HUES48 (cell line): ENCODE results near the gene GAK.

Experiments used
- H3K27ac ChIP-seq: one replicate; pipeline ENCODE4 v1.7.0; 2013; ENCODE audit warnings: low read depth, low read length, inconsistent platforms
- H3K27me3 ChIP-seq: 2 replicates; pipeline ENCODE4 v1.6.1; 2013; ENCODE audit warnings: mild to moderate bottlenecking, low read length; ENCODE audit not compliant: control insufficient read depth, insufficient read depth
- H3K36me3 ChIP-seq: 2 replicates; pipeline ENCODE4 v1.6.1; 2013; ENCODE audit warnings: low read length; ENCODE audit not compliant: control insufficient read depth, insufficient read depth
- H3K4me1 ChIP-seq: 2 replicates; pipeline ENCODE4 v1.6.1; 2013; ENCODE audit warnings: mild to moderate bottlenecking, low read length; ENCODE audit not compliant: control insufficient read depth, insufficient read depth
- H3K4me3 ChIP-seq: 2 replicates; pipeline ENCODE4 v1.5.1; 2013; ENCODE audit warnings: mild to moderate bottlenecking, low read depth, low read length
- H3K9ac ChIP-seq: 2 replicates; pipeline ENCODE4 v1.6.1; 2013; ENCODE audit warnings: mild to moderate bottlenecking, low read depth, low read length, moderate library complexity
- H3K9me3 ChIP-seq: 2 replicates; pipeline ENCODE4 v1.6.1; 2013; ENCODE audit warnings: low read length; ENCODE audit not compliant: control insufficient read depth, insufficient read depth

GAK gene

DNA sequence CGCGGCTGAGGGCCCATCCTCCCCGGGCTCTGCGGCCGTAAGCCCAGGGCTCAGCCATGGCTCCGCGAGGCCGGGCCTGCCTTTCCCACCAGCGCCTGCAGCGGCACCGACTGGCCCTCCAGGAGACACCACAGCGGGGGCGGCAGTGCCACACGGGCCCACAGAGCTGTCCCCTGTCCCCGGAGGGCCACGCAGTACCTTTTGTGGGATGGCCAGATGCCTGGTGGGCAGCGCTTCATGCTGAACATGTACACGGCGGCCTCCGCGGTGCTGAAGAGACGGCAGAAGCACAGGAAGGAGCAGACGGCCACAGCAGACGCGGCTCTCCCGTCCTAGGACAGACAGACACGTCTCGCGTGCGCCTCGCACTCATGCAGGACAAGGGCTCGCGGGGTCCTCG is 50.4 kb downstream of the GAK start:
- Histone ChIP-seq H3K36me3 (peaks cover 67% of the 10 kb centered on the region), H3K27me3 (no peaks in the 10 kb centered on the region), H3K4me3 (no peak overlapping the region), H3K9me3 (no peaks in the 10 kb centered on the region), H3K27ac (no peak overlapping the region), H3K4me1 (no peaks in the 10 kb centered on the region), H3K9ac (no peak overlapping the region)

DNA sequence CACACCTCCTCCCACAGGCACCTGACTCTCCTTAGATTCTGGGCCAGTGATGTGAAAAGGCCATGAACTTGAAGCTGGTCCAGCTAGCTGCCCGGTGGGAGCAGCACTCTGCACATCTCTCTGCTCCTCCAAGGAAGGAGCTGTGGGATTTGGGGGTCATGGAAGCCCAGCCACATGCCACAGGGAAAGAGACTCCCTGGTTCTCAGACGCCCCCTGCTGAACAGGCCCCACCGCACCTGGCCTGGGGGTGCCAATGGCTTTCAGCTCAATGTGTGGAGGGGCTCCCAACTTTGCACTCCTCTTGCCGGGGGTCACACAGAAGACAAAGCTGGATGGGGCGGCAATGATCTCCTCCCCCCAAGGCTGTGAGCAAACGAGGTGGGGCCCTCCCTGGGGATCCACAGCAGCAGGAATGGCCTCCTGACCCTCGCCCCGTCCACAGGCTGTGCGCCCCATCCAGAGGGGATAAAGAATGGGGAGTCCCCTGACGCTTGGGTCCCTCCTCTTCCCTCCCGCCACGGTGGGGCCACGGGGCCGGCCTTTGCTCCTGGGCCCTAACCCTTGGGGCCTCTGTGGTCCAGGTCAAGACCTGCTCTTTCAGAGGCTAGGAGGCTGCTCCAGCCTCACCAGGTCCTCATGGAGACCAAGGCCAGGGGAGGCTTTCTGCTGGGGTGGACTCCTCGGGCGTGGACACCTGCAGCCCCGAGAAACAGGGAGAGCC is 51.3 kb downstream of the GAK start:
- Histone ChIP-seq H3K27ac (no peak overlapping the region), H3K9ac (no peak overlapping the region), H3K9me3 (no peaks in the 10 kb centered on the region), H3K27me3 (no peaks in the 10 kb centered on the region), H3K36me3 (peaks cover 67% of the 10 kb centered on the region), H3K4me3 (no peak overlapping the region), H3K4me1 (no peaks in the 10 kb centered on the region)

DNA sequence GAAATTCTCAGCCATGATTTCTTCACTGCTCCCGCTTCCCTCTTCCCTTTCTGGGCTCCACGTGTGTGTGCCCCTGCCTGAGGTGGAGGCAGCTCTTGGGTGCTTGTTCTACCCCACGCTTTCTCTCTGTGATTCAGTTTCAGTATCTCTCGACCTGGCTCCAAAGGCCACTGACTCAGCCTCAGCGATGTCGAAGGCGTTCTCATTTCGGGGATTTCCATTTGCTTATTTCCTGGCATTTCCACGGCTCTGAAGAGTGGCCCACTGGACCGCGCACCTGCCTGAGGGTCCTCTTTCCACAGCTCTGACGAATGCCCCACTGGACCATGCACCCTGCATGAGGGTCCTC is 52.4 kb downstream of the GAK start:
- no peaks in the 10 kb centered on the region for H3K27me3 ChIP-seq
- H3K9me3 ChIP-seq, result no peaks in the 10 kb centered on the region
- no peak overlapping the region for H3K4me3 ChIP-seq
- peaks cover 74% of the 10 kb centered on the region for H3K36me3 ChIP-seq
- no peaks in the 10 kb centered on the region for H3K4me1 ChIP-seq
- H3K27ac ChIP-seq, result no peak overlapping the region
- no peak overlapping the region for H3K9ac ChIP-seq

DNA sequence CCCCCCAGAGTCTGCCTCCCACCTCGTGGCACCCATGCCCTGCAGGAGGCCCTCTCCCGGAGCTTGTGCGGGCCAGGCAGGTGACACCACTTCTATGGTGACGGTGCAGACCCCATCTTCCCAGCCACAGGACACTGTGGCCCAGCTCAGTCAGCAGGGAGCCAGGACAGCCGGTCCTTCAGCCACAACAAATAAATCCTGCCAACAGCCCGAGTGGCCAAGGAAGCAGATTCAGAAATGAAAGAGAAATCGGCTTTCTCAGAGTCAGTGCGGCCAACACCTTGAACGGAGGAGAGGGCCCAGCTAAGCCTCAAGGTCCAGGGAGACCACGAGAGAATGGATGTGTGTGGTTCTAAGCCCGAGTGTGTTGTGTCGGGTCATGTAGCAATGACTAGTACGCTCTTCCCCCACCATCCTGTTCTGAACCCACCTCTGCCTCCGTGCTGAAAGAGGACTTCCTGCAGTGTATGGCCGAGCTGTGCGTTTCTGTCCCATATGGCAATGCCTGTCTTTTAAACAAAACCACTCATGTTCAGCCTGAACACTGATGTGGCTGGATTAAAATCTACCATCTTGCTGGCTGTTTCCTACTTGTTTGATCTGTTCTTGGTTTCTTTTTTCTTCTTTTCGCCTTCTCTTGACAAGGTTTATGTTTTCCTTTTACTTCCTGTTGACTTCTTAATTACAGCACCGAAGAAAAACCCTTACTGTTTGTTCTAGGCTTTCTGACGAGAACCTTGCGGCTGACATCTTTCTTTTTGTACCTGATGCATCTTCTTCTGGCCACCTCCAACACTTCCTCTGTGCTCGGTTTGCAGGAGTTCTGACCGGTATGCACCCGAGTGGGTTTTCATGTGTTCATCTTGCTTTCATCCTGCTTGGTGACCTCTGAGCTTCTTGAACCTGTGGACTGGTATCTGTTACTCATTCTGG is 53.1 kb downstream of the GAK start:
- H3K9ac ChIP-seq, result no peak overlapping the region
- H3K27ac ChIP-seq, result no peak overlapping the region
- peaks cover 77% of the 10 kb centered on the region for H3K36me3 ChIP-seq
- H3K4me1 ChIP-seq, result no peaks in the 10 kb centered on the region
- no peaks in the 10 kb centered on the region for H3K9me3 ChIP-seq
- no peak overlapping the region for H3K4me3 ChIP-seq
- no peaks in the 10 kb centered on the region for H3K27me3 ChIP-seq

DNA sequence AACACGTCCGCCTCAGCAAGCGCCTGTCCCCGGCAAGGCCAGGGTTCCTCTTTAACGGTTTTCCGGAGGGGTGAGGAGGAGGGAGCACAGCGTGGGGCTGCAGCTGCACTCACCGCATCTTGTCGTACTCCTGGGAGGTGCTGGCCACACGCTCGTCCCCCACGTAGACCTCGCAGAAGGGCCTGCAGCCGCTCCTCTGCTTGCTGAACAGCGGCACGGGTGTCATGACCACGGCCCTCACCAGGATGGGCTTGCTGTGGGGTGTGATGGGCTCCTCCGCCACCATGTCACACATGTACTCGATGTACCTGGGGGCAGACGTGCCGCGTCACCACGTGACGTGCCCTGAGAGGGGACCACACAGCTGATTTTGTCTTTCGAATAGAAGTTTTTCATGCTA is 54.6 kb downstream of the GAK start:
- Histone ChIP-seq H3K36me3 (peaks cover 77% of the 10 kb centered on the region), H3K27ac (no peak overlapping the region), H3K4me3 (no peak overlapping the region), H3K4me1 (no peaks in the 10 kb centered on the region), H3K27me3 (no peaks in the 10 kb centered on the region), H3K9ac (no peak overlapping the region), H3K9me3 (no peaks in the 10 kb centered on the region)

DNA sequence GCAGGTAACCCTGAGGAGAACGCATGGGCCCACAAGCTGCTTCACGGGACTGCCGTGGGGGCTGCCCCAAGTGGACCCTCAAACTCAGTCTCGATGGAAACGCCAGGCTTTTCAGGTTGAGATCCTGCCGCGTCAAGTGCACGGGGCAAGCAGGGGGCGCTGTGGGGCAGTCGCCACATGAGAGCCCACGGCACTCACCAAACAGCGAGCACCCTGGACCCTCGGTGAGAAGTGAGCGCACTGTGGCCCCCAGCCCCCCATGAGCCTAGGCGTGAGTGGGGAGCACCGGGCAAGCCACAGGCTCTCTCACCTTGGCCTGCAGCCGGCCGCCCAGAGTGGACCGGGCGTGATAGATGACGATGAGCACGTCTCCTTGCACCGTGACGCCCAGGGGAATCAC is 55.3 kb downstream of the GAK start:
- H3K9ac ChIP-seq, result no peak overlapping the region
- peaks cover 70% of the 10 kb centered on the region for H3K36me3 ChIP-seq
- H3K4me3 ChIP-seq, result no peak overlapping the region
- no peak overlapping the region for H3K27ac ChIP-seq
- no peaks in the 10 kb centered on the region for H3K9me3 ChIP-seq
- no peaks in the 10 kb centered on the region for H3K27me3 ChIP-seq
- H3K4me1 ChIP-seq, result no peaks in the 10 kb centered on the region

DNA sequence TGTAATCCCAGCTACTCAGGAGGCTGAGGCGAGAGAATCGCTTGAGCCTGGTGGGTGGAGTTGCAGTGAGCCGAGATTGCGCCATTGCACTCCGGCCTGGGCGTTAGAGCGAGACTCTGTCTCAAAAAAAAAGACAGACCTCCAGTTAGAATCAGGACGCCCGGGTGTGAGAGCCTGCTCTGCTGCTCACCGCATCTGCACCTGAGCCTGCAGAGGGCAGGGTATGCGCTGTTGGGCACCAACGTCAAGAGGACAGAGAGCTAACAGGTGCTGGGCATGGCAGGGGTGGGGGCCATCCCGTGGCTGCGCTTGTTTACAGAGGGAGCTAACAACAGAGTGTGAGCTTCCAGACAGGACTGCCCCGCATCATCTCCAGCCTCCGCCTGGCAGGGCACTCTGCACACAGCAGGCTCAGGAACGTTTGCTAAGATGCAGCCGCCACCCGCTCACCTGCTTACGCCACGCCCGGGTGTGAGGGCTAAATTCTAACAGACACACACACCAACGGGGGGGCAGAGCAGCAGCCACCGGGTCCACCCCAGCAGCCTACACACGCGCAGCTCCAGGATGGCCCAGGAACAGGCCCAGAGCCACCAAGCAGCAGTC is 56.2 kb downstream of the GAK start:
- H3K27ac ChIP-seq, result no peak overlapping the region
- H3K4me1 ChIP-seq, result no peaks in the 10 kb centered on the region
- H3K9me3 ChIP-seq, result no peaks in the 10 kb centered on the region
- H3K36me3 ChIP-seq, result peaks cover 64% of the 10 kb centered on the region
- no peak overlapping the region for H3K9ac ChIP-seq
- H3K27me3 ChIP-seq, result no peaks in the 10 kb centered on the region
- H3K4me3 ChIP-seq, result no peak overlapping the region

DNA sequence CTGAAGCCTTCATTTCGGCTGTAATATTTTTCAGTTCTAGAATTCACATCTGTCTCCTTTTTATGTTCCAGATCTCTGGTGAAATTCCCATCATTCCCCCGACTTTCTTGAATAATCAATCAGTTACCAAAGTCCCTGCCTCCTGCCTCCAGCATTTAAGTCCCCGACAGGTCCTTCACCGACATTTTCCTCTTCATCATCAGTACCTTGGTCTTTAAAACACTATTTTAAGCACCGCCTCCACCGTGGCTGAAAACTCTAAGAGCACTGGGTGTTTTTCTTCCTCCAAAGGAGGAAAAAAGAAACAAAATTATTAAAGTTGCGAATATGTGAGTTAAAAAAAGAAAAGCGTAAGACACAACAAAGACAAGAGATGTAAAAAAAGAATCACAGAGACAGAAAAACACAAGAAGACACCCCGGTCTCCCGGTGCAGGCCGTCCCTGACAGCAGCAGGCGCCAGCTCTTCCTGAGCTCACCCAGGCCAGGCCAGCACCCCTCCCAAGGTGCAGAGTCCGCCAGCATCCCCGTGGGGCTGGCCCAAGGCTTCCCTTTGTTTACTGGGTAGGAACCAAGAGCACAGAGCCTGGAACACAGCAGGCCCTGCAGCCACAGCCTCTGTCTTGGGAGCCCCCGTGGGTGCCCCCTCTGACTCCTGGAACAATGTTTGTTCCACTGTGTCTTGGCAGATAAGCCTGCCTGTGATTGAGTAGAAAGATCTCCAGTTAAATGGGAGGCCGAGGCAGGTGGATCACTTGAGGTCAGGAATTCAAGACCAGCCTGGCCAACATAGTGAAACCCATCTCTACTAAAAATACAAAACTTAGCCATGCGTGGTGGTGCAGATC is 56.9 kb downstream of the GAK start:
- H3K36me3 ChIP-seq, result peaks cover 64% of the 10 kb centered on the region
- H3K4me1 ChIP-seq, result no peaks in the 10 kb centered on the region
- H3K9me3 ChIP-seq, result no peaks in the 10 kb centered on the region
- no peak overlapping the region for H3K9ac ChIP-seq
- no peak overlapping the region for H3K4me3 ChIP-seq
- no peaks in the 10 kb centered on the region for H3K27me3 ChIP-seq
- H3K27ac ChIP-seq, result no peak overlapping the region

DNA sequence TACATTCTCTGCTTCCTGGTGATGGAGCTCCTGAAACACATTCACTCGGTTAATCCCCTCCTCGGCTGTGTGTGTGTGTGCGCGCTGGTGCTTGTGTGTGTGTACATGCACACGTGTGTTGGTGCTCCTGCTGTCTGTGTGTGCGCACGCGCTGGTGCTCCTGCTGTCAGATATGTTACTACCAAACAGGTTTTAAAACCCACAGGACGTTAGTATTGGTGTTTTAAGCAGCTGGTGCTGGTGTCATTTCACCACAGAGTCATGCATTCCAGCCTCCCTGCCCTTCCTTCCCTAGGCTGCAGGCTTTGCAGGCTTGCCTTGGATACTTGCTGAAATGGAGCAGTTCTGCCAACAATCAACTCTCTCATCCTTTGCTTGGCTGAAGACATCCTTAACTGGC is 58.1 kb downstream of the GAK start:
- Histone ChIP-seq H3K9ac (no peak overlapping the region), H3K27ac (no peak overlapping the region), H3K9me3 (no peaks in the 10 kb centered on the region), H3K27me3 (no peaks in the 10 kb centered on the region), H3K4me3 (no peak overlapping the region), H3K36me3 (peaks cover 58% of the 10 kb centered on the region), H3K4me1 (no peaks in the 10 kb centered on the region)

DNA sequence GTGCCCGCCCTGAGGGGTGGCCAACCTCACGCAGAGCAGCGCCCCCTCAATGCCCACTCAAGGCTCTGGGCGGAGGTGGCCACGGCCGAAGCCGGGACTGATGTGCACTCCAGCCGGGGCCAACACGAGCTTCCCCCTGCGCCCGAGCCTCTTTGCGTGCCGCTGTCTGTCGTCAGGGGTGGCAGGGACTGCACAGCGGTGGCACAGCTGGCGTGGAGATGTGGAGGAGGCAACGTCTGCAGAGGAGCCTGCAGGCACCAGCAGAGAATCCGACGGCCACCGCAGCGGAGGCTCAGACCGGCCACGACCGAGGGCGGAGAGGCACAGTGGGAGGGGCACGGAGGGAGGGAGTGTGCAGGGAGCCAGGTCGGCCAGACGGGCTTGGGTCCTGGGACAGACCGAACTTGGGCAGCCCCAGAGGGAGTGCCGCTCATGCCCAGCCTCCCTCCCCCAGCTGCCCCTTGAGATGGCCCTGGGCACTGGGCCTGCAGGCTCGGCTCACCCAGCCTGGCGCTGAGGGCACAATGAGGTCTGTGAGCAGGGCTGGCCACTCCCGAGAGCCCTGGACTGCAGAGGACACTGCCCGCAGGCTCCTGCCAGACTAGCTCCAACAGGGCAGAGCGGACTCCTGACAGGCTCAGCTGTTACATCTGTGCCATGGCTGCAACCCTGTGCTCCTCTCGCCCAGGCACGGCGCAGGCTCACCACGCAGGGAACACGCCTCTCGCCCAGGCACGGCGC is 59.7 kb downstream of the GAK start:
- Histone ChIP-seq H3K4me1 (no peaks in the 10 kb centered on the region), H3K4me3 (no peak overlapping the region), H3K36me3 (peaks cover 57% of the 10 kb centered on the region), H3K27me3 (no peaks in the 10 kb centered on the region), H3K9me3 (no peaks in the 10 kb centered on the region), H3K9ac (no peak overlapping the region), H3K27ac (no peak overlapping the region)
